ENCODE measurements around the gene AMIGO1. TPM values are rescaled to one million over a fixed set of nuclear protein-coding genes. Genes with fewer than 3 reads are reported as not detected.

Gene AMIGO1
- total and polyA plus RNA-seq, 11 donors: 4.6 to 19.1 (median 13.4) TPM

DNA sequence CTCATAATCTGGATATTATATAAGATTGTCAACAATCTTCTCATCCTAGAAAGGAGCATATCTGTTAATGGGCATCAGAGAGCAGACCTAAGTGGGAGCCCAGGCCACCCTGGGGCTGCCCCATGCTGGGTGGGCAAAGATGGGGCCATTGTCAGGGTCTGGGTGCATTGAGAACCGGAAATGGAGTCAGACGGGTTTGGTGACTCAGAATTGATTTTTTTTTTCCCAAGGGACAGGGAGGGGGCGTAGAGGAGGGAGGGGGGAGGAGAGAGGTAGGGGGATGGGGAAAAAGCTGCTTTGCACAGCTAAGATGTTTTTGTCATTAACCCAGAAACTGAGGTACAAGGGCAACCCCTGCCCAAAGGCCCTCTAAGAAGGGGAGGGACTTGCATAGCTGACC, 24.5 kb downstream of the AMIGO1 start:
- TF ChIP-seq POLR2A (IDR thresholded peaks at IDR 0.05): no peak
- TF ChIP-seq, protein P1, sequence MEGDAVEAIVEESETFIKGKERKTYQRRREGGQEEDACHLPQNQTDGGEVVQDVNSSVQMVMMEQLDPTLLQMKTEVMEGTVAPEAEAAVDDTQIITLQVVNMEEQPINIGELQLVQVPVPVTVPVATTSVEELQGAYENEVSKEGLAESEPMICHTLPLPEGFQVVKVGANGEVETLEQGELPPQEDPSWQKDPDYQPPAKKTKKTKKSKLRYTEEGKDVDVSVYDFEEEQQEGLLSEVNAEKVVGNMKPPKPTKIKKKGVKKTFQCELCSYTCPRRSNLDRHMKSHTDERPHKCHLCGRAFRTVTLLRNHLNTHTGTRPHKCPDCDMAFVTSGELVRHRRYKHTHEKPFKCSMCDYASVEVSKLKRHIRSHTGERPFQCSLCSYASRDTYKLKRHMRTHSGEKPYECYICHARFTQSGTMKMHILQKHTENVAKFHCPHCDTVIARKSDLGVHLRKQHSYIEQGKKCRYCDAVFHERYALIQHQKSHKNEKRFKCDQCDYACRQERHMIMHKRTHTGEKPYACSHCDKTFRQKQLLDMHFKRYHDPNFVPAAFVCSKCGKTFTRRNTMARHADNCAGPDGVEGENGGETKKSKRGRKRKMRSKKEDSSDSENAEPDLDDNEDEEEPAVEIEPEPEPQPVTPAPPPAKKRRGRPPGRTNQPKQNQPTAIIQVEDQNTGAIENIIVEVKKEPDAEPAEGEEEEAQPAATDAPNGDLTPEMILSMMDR (IDR thresholded peaks at IDR 0.05): no peak
- Histone ChIP-seq H3K4me3 (peak overlapping the region in 7 of 12 donors; percentile 70 to 92 (median 79)), H3K36me3 (peaks cover 0 to 29% (median 11%) of the 10 kb centered on the region in 9 donors), H3K9me3 (no peaks in the 10 kb centered on the region), H3K27me3 (no peaks in the 10 kb centered on the region), H3K27ac (no peak overlapping the region), H3K4me1 (peaks cover 0 to 23% (median 14%) of the 10 kb centered on the region in 12 donors)
- WGBS, 4 donors: 31 to 46% (median 39%) methylated on average over 3 of the region's 3 CpGs
- ATAC-seq (no peak), DNase-seq (no peak)
- intact Hi-C loops (cut with DNase I): loop anchor here in 1 of 10 donors (5.0 kb wide), 1 partner anchor 58 kb away; the partner anchor contains the start of gene PSMA5

DNA sequence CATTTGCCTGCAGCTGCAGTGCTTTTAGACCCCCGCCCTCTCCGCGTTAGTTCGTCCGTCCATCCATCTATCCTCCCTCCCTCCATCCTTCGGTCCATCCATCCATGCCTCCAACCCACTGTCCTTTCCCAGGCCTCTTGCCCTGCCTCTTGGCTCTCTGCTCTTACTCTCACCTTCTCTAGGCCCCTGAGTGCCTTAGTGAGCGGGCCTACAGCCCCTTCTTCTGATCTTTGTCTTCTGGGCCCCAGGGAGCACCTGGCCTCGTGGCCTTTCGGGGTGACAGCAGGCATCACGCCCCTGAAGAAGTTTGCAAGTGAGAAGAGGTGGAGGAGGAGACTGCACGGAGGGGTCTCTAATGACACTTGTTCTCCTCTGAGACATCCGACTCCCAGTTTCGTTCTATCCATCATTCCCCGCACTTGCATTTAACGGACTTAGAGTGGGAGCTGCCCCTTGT, 25.0 kb downstream of the AMIGO1 start:
- H3K4me1 ChIP-seq: peaks cover 0 to 23% (median 14%) of the 10 kb centered on the region in 12 donors
- peaks cover 0 to 27% (median 14%) of the 10 kb centered on the region in 9 donors for H3K36me3 ChIP-seq
- intact Hi-C loops (cut with DNase I): loop anchor here in 6 of 10 donors (5.0 kb wide), 2 partner anchors 52 to 57 kb away; partner anchors contain the start of gene PSMA5 (in 5 of the 6)
- H3K4me3 ChIP-seq: peak overlapping the region; percentile 55 to 92 (median 80)
- H3K9me3 ChIP-seq: no peaks in the 10 kb centered on the region
- peak overlapping the region in 7 of 12 donors; percentile 87 to 100 (median 98) for H3K27ac ChIP-seq
- DNase-seq (no peak), ATAC-seq (peak in 1 of 4 donors; percentile 8)
- no peaks in the 10 kb centered on the region for H3K27me3 ChIP-seq
- TF ChIP-seq POLR2A (IDR thresholded peaks at IDR 0.05): no peak
- TF ChIP-seq, protein P1 (IDR thresholded peaks at IDR 0.05): no peak
- WGBS, 4 donors: 33 to 35% (median 35%) methylated on average over 15 of the region's 15 CpGs

DNA sequence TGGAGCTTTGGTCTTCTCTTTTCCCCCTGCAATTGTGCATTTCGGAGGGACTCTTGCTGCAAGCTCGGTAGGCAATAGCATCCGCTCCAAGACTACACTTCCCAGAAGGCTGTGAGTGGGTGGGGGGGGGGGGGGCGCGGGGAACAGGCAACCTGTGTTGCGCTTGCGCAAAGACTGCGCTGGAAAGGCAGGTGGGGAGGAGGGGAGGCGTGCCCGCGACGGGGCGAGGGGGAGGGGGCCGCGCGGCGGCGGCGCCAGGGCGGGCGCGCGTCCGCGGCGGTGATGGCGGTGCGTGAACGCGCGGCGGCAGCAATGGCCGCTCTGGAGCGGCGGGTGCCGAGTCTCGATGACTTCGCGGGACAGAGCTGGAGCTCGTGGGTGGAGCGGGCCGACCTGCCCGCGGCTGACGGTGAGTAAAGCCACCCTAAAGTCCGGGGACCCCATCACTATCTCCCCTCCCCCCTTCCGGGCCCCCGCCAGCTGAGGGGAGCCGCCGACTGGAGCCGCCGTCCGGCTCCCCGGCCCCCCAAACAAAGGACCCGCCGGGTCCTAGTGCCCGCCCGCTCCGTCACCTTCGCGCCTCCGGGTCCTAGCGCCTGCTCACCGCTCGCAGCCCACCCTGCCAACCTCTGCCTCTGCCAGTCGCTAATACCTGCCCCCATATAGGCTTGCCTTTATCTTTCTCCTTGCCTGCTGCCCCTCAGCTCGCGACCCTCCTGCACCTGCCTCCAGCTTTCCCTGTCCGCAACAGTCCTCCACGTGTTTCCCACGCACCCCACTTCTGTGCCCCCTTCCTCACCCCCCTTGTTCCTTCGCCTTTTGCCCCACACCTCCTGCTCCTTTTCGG, 25.6 kb downstream of the AMIGO1 start, which contains the start of gene ATXN7L2:
Gene ATXN7L2 (plus strand): TSS at position 234 of the 847 bp plus-strand sequence. CDS start 49 bp downstream, at position 283.
- Histone ChIP-seq H3K27ac (peak within 1 kb of the TSS; percentile 87 to 100 (median 98)), H3K4me1 (peaks cover 0 to 23% (median 14%) of the 10 kb centered on the region in 12 donors), H3K36me3 (peaks cover 0 to 27% (median 14%) of the 10 kb centered on the region in 9 donors), H3K27me3 (peaks cover 0 to 2% (median 0%) of the 10 kb centered on the region in 9 donors), H3K4me3 (peak within 1 kb of the TSS; percentile 55 to 92 (median 80)), H3K9me3 (no peaks in the 10 kb centered on the region)
- WGBS, 4 donors: 0 to 1% (median 1%) methylated on average over 28 to 73 of the region's 73 CpGs
- intact Hi-C loops (cut with DNase I): loop anchor here in 6 of 10 donors (5.0 kb wide), 2 partner anchors 52 to 57 kb away; partner anchors contain the start of gene PSMA5 (in 5 of the 6)
- ATAC-seq (peak; percentile 70 to 95 (median 90)), DNase-seq (peak; percentile 93 to 96 (median 94))
- TF ChIP-seq, protein P1 (IDR thresholded peaks at IDR 0.05): no peak
- TF ChIP-seq POLR2A (IDR thresholded peaks at IDR 0.05): peak in 1 of 2 donors; percentile 46

Data from heart left ventricle (tissue), 16 donors.